Muscle of leg (tissue), 11 donors: ENCODE measurements around the gene PEX6. TPM values are rescaled to one million over a fixed set of nuclear protein-coding genes. Genes with fewer than 3 reads are reported as not detected.

ENCODE experiments used
- DNase-seq: peaks from one replicate; pipeline ENCODE4 v3.0.0; 2013
- H3K27ac ChIP-seq: one replicate; pipeline ENCODE4 v1.5.1; 2013; ENCODE audit warnings: mild to moderate bottlenecking, low read length, control low read depth
- H3K27me3 ChIP-seq: one replicate; pipeline ENCODE4 v1.6.1; 2013; ENCODE audit warnings: low read length; ENCODE audit not compliant: control insufficient read depth, insufficient read depth
- H3K36me3 ChIP-seq: one replicate; pipeline ENCODE4 v1.6.1; 2013; ENCODE audit warnings: low read length; ENCODE audit not compliant: control insufficient read depth, insufficient read depth
- H3K4me1 ChIP-seq: one replicate; pipeline ENCODE4 v1.6.1; 2013; ENCODE audit warnings: low read length; ENCODE audit not compliant: control insufficient read depth, insufficient read depth
- H3K4me3 ChIP-seq: one replicate; pipeline ENCODE4 v1.5.1; 2013; ENCODE audit warnings: low read length, control low read depth
- H3K9me3 ChIP-seq: replicated peaks from 2 replicates; pipeline ENCODE4 v1.6.1; 2013; ENCODE audit warnings: low read depth, low read length; ENCODE audit not compliant: control insufficient read depth
- WGBS: methylation state at CpG from one replicate; pipeline ENCODE4 v1.1.5; 2013; ENCODE audit warnings: missing lambda C conversion rate; ENCODE audit not compliant: insufficient coverage; 5-methylcytosine and 5-hydroxymethylcytosine counted together
- polyA plus RNA-seq, 8 donors: library from polyadenylated mRNA; unstranded; fragments of 120-200 nt; gene quantifications; one replicate each; pipeline versions ENCODE4 v1.2.1 to v1.2.3, GENCODE V29; 2013; ENCODE audit warnings: inconsistent platforms in 1 of 8, low replicate concordance in 1 of 8; ENCODE audit not compliant: insufficient read length in 8 of 8, insufficient read depth in 1 of 8
- total RNA-seq: library from RNA; stranded (reverse); fragments of 120-200 nt; gene quantifications from one replicate; pipeline ENCODE4 v1.2.4, GENCODE V29; 2013

The PEX6 gene
- total and polyA plus RNA-seq, 9 donors, result 13.0 to 28.4 (median 17.7) TPM

- Histone ChIP-seq H3K27me3 (no peaks in the 10 kb centered on the region), H3K27ac (peak overlapping the region; percentile 88), H3K9me3 (no peaks in the 10 kb centered on the region), H3K4me1 (peaks cover 66% of the 10 kb centered on the region), H3K4me3 (peak overlapping the region; percentile 24), H3K36me3 (peaks cover 58% of the 10 kb centered on the region)
- peak; percentile 69 for DNase-seq
- 53% methylated on average over 2 of the region's 7 CpGs for WGBS
These were observed 37.4 kb upstream of the PEX6 start for GRCh38 chr6:43016176-43016942.

- Histone ChIP-seq H3K36me3 (peaks cover 61% of the 10 kb centered on the region), H3K27ac (peak overlapping the region; percentile 88), H3K4me3 (peak overlapping the region; percentile 77), H3K27me3 (no peaks in the 10 kb centered on the region), H3K9me3 (no peaks in the 10 kb centered on the region), H3K4me1 (peaks cover 53% of the 10 kb centered on the region)
- under 1% methylated on average over 7 of the region's 7 CpGs for WGBS
- peak; percentile 70 for DNase-seq
These were observed 35.5 kb upstream of the PEX6 start for GRCh38 chr6:43014434-43014909.

- Histone ChIP-seq H3K9me3 (no peaks in the 10 kb centered on the region), H3K27ac (peak within 1 kb of the TSS; percentile 88), H3K27me3 (no peaks in the 10 kb centered on the region), H3K4me3 (peak within 1 kb of the TSS; percentile 86), H3K4me1 (peaks cover 53% of the 10 kb centered on the region), H3K36me3 (peaks cover 61% of the 10 kb centered on the region)
- WGBS, result under 1% methylated on average over 51 of the region's 51 CpGs
- DNase-seq, result peak; percentile 100
These were observed 35.0 kb upstream of the PEX6 start, which contains the start of the genes KLHDC3 and MEA1 for GRCh38 chr6:43013843-43014433. KLHDC3 (plus strand) TSS chr6:43014249; CDS start chr6:43017193, 2,944 bp downstream. MEA1 (minus strand) TSS chr6:43013946; CDS start chr6:43013813, 133 bp downstream.

- Histone ChIP-seq H3K27ac (peak overlapping the region; percentile 71), H3K4me3 (peak overlapping the region; percentile 86), H3K36me3 (peaks cover 61% of the 10 kb centered on the region), H3K27me3 (no peaks in the 10 kb centered on the region), H3K9me3 (no peaks in the 10 kb centered on the region), H3K4me1 (peaks cover 47% of the 10 kb centered on the region)
- WGBS, result under 1% methylated on average over 22 of the region's 25 CpGs
- DNase-seq, result no peak
These were observed 34.3 kb upstream of the PEX6 start for GRCh38 chr6:43013097-43013842.

GRCh38 chr6:43012364-43012763 is 33.4 kb upstream of the PEX6 start:
- WGBS, result 81% methylated on average over 6 of the region's 6 CpGs
- H3K27ac ChIP-seq, result no peak overlapping the region
- peaks cover 61% of the 10 kb centered on the region for H3K36me3 ChIP-seq
- peaks cover 38% of the 10 kb centered on the region for H3K4me1 ChIP-seq
- no peaks in the 10 kb centered on the region for H3K27me3 ChIP-seq
- H3K4me3 ChIP-seq, result no peak overlapping the region
- no peak for DNase-seq
- no peaks in the 10 kb centered on the region for H3K9me3 ChIP-seq

- WGBS, result 74% methylated on average over 3 of the region's 6 CpGs
- Histone ChIP-seq H3K9me3 (no peaks in the 10 kb centered on the region), H3K27ac (no peak overlapping the region), H3K4me1 (peaks cover 27% of the 10 kb centered on the region), H3K27me3 (no peaks in the 10 kb centered on the region), H3K4me3 (no peak overlapping the region), H3K36me3 (peaks cover 66% of the 10 kb centered on the region)
- no peak for DNase-seq
These were observed 32.2 kb upstream of the PEX6 start for GRCh38 chr6:43011207-43011606.

- no peak overlapping the region for H3K27ac ChIP-seq
These were observed 30.1 kb upstream of the PEX6 start for GRCh38 chr6:43009124-43009523.

GRCh38 chr6:43007126-43007525 is 28.1 kb upstream of the PEX6 start:
- Histone ChIP-seq H3K27ac (no peak overlapping the region), H3K36me3 (peaks cover 71% of the 10 kb centered on the region), H3K4me1 (no peaks in the 10 kb centered on the region), H3K9me3 (no peaks in the 10 kb centered on the region), H3K4me3 (no peak overlapping the region), H3K27me3 (no peaks in the 10 kb centered on the region)
- WGBS, result 84% methylated on average over 7 of the region's 9 CpGs
- no peak for DNase-seq

More at GRCh38 chr6:43009124-43009523, 30.1 kb upstream of the PEX6 start:
- DNase-seq, result peak; percentile 48
- H3K4me1 ChIP-seq, result peaks cover 12% of the 10 kb centered on the region
- 100% methylated on average over 2 of the region's 6 CpGs for WGBS
- no peaks in the 10 kb centered on the region for H3K27me3 ChIP-seq
- H3K9me3 ChIP-seq, result no peaks in the 10 kb centered on the region
- no peak overlapping the region for H3K4me3 ChIP-seq
- peaks cover 72% of the 10 kb centered on the region for H3K36me3 ChIP-seq

- Histone ChIP-seq H3K9me3 (no peaks in the 10 kb centered on the region), H3K27me3 (no peaks in the 10 kb centered on the region), H3K4me1 (no peaks in the 10 kb centered on the region), H3K4me3 (no peak overlapping the region), H3K36me3 (peaks cover 62% of the 10 kb centered on the region), H3K27ac (no peak overlapping the region)
- DNase-seq, result no peak
- WGBS, result 84% methylated on average over 11 of the region's 11 CpGs
These were observed 27.3 kb upstream of the PEX6 start for GRCh38 chr6:43006251-43006650.

GRCh38 chr6:43005844-43006243 is 26.9 kb upstream of the PEX6 start:
- Histone ChIP-seq H3K27ac (no peak overlapping the region), H3K4me1 (no peaks in the 10 kb centered on the region), H3K4me3 (no peak overlapping the region), H3K27me3 (no peaks in the 10 kb centered on the region), H3K36me3 (peaks cover 59% of the 10 kb centered on the region), H3K9me3 (no peaks in the 10 kb centered on the region)
- DNase-seq, result no peak
- 94% methylated on average over 4 of the region's 5 CpGs for WGBS
